Psoas muscle (tissue), 8 donors: ENCODE measurements around the gene CHMP6. TPM values are rescaled to one million over a fixed set of nuclear protein-coding genes. Genes with fewer than 3 reads are reported as not detected.

ENCODE experiments used
- ATAC-seq, 4 donors: fragments of 200-7000 bp; cut with Tn5 transposase; one replicate each; pipeline ENCODE4 v1.9.1; 2020; ENCODE audit warnings: moderate library complexity in 3 of 4, mild to moderate bottlenecking in 2 of 4
- DNase-seq, 2 donors: peaks; one replicate each; pipeline ENCODE4 v3.0.0-alpha.2; 2020
- H3K27ac ChIP-seq: fragments of 200-600 bp; one replicate; pipeline ENCODE4 v1.8.0; 2022
- H3K27me3 ChIP-seq, 3 donors: fragments of 200-600 bp in 1 of 3; one replicate each; pipeline versions ENCODE4 v1.6.1 to v1.8.0; 2013 to 2022; ENCODE audit warnings: low read length in 2 of 3, mild to moderate bottlenecking in 2 of 3, moderate library complexity in 1 of 3; ENCODE audit not compliant: insufficient read depth in 3 of 3
- H3K36me3 ChIP-seq, 2 donors: fragments of 200-600 bp in 1 of 2; one replicate each; pipeline versions ENCODE4 v1.6.1 to v1.8.0; 2013 to 2022; ENCODE audit warnings: low read depth in 1 of 2, mild to moderate bottlenecking in 1 of 2, moderate library complexity in 1 of 2; ENCODE audit not compliant: insufficient read depth in 1 of 2
- H3K4me1 ChIP-seq: fragments of 200-600 bp; one replicate; pipeline ENCODE4 v1.8.0; 2022
- H3K4me3 ChIP-seq: fragments of 200-600 bp; one replicate; pipeline ENCODE4 v1.8.0; 2022; ENCODE audit warnings: mild to moderate bottlenecking
- H3K9me3 ChIP-seq: fragments of 200-600 bp; one replicate; pipeline ENCODE4 v1.8.0; 2022
- CTCF ChIP-seq: fragments of 200-600 bp; IDR thresholded peaks from one replicate; pipeline ENCODE4 v1.8.0; 2022; ENCODE audit warnings: antibody characterized with exemption
- WGBS, 3 donors: extraction: QIAGEN DNeasy Blood & Tissue Kit; methylation state at CpG; one replicate each; pipeline versions ENCODE4 v1.1.6 to v1.1.7; 2013; 5-methylcytosine and 5-hydroxymethylcytosine counted together
- intact Hi-C, 2 donors: fragments of 100-400 bp; cut with DNase I; formaldehyde crosslinking; loops; one replicate each; pipeline versions ENCODE4 v1.11.0 to v1.14.2; 2022
- polyA plus RNA-seq, 3 donors: library from polyadenylated mRNA; stranded (reverse); fragments of 200-250 nt; gene quantifications; one replicate each; pipeline ENCODE4 v1.2.3, GENCODE V29; 2013
- total RNA-seq, 4 donors: library from RNA; stranded (reverse); fragmentation: NEBNext Ultra II Directional in 2 of 4; extraction: Animal tissue kit (Norgen Biotek cat#: 25700) in 2 of 4; gene quantifications; one replicate each; pipeline versions ENCODE4 v1.2.1 to v1.2.4, GENCODE V29; 2021 to 2023
- donor health status: healthy with polysubstance abuse.
- donor health status: DM: no; HTN: no; CAD: no; lungs with moderate emphysema.
- donor health status: Bipolar disorder and iron deficiency.
- donor health status: healthy.
- donor health status: DM: yes; HTN: yes; CAD: no.
- donor health status: DM: no; HTN: no; CAD: no.
- donor health status: DM: no; HTN: no; CAD: no.
- donor health status: DM: yes; HTN: yes; CAD: no.

Gene CHMP6
- total and polyA plus RNA-seq, 7 donors, result 32.0 to 53.2 (median 36.9) TPM

GRCh38 chr17:80970044-80970761, 21.4 kb upstream of the CHMP6 start:
- Histone ChIP-seq H3K9me3 (no peaks in the 10 kb centered on the region), H3K27ac (no peak overlapping the region), H3K27me3 (peaks cover 0 to 3% (median 0%) of the 10 kb centered on the region in 3 donors), H3K36me3 (peaks cover 0 to 6% of the 10 kb centered on the region in 2 donors), H3K4me3 (no peak overlapping the region), H3K4me1 (peaks cover 20% of the 10 kb centered on the region)
- peak; percentile 54 for TF ChIP-seq CTCF
- intact Hi-C loops, result loop anchor here in 1 of 2 donors (10.0 kb wide), 1 partner anchor 105 kb away; no protein-coding TSS in a partner anchor
- WGBS, 3 donors, result 14 to 16% (median 15%) methylated on average over 15 to 20 of the region's 20 CpGs
- peak; percentile 68 to 78 (median 74) for ATAC-seq
- peak; percentile 62 to 80 for DNase-seq

GRCh38 chr17:80970762-80971703, 20.6 kb upstream of the CHMP6 start:
- ATAC-seq (no peak), DNase-seq (peak in 1 of 2 donors; percentile 54)
- intact Hi-C loops, result loop anchor here in 1 of 2 donors (10.0 kb wide), 1 partner anchor 106 kb away; no protein-coding TSS in a partner anchor
- Histone ChIP-seq H3K27me3 (peaks cover 0 to 3% (median 0%) of the 10 kb centered on the region in 3 donors), H3K36me3 (no peaks in the 10 kb centered on the region), H3K4me1 (peaks cover 20% of the 10 kb centered on the region), H3K4me3 (no peak overlapping the region), H3K9me3 (no peaks in the 10 kb centered on the region), H3K27ac (no peak overlapping the region)
- WGBS, 3 donors, result 41 to 46% (median 43%) methylated on average over 25 to 26 of the region's 26 CpGs
- peak; percentile 2 for TF ChIP-seq CTCF

- peak in 1 of 2 donors; percentile 41 for DNase-seq
- no peak overlapping the region for H3K27ac ChIP-seq
- 81 to 83% (median 81%) methylated on average over 13 of the region's 13 CpGs for WGBS, 3 donors
These were observed 19.8 kb upstream of the CHMP6 start for GRCh38 chr17:80971704-80972304.

More at GRCh38 chr17:80971704-80972304, 19.8 kb upstream of the CHMP6 start:
- intact Hi-C loops, result loop anchor here in 1 of 2 donors (10.0 kb wide), 1 partner anchor 107 kb away; no protein-coding TSS in a partner anchor
- Histone ChIP-seq H3K36me3 (no peaks in the 10 kb centered on the region), H3K27me3 (peaks cover 0 to 3% (median 0%) of the 10 kb centered on the region in 3 donors), H3K4me1 (peaks cover 20% of the 10 kb centered on the region), H3K9me3 (no peaks in the 10 kb centered on the region), H3K4me3 (no peak overlapping the region)
- no peak for TF ChIP-seq CTCF
- no peak for ATAC-seq
